BJ (cell line): ENCODE data around the gene XPOT. TPM values are rescaled to one million over a fixed set of nuclear protein-coding genes. Genes with fewer than 3 reads are reported as not detected.

Source experiments
- CTCF ChIA-PET: fragments of 350-600 bp; formaldehyde crosslinking; extraction: SDS; loops from one replicate; lab custom pipeline; 2021; ENCODE audit warnings: antibody characterized with exemption, inconsistent platforms; lab: Yijun Ruan, JAX
- POLR2A ChIA-PET: fragments of 300-600 bp; sonication (Branson Sonifier 250); formaldehyde crosslinking; extraction: SDS; loops from one replicate; lab custom pipeline; 2021; ENCODE audit warnings: antibody characterized with exemption; lab: Charles Lee
- DNase-seq: peaks from one replicate; pipeline ENCODE4 v3.0.0-alpha.2; 2011; ENCODE audit warnings: low read depth
- H3K27me3 ChIP-seq: 2 replicates; pipeline ENCODE4 v1.6.0; 2011; ENCODE audit warnings: low read length; ENCODE audit not compliant: control insufficient read depth, insufficient read depth
- H3K36me3 ChIP-seq: 2 replicates; pipeline ENCODE4 v1.5.1; 2011; ENCODE audit warnings: low read length; ENCODE audit not compliant: control insufficient read depth, insufficient read depth
- H3K4me3 ChIP-seq: 2 replicates; pipeline ENCODE4 v1.5.1; 2011; ENCODE audit warnings: low read depth, mild to moderate bottlenecking, control low read depth, low read length
- polyA plus RNA-seq: library from polyadenylated mRNA; depleted of rRNA; stranded (reverse); fragments of >200 nt; gene quantifications from 2 replicates; pipeline ENCODE4 v1.2.3, GENCODE V29; 2011
- TF ChIP-seq, protein P1 (sequence below): IDR thresholded peaks from 2 replicates; pipeline ENCODE4 v1.5.1; 2011; ENCODE audit warnings: low read depth, mild to moderate bottlenecking, control low read depth, inconsistent platforms, low read length, moderate library complexity; ENCODE audit not compliant: insufficient read depth

XPOT gene
- polyA plus RNA-seq, 1 experiment, result 77.4 TPM

DNA sequence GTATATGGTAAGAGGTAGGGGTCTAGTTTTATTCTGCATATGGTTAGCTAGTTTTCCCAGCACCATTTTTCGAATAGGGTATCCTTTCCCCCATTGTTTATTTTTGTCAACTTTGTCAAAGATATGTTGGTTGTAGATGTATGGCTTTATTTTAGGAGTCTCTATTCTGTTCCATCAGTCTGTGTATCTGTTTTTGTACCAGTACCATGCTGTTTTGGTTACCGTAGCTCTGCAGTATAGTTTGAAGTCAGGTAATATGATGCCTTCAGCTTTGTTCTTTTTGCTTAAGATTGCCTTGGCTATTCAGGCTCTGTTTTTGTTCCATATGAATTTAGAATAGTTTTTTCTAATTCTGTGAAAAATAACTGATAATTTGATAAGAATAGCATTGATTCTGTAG, 72.7 kb downstream of the XPOT start:
- Histone ChIP-seq H3K36me3 (no peaks in the 10 kb centered on the region), H3K4me3 (no peak overlapping the region), H3K27me3 (no peaks in the 10 kb centered on the region)
- DNase-seq, result no peak
- CTCF ChIA-PET, result no interaction called here
- POLR2A ChIA-PET, result no interaction called here
- TF ChIP-seq, protein P1, sequence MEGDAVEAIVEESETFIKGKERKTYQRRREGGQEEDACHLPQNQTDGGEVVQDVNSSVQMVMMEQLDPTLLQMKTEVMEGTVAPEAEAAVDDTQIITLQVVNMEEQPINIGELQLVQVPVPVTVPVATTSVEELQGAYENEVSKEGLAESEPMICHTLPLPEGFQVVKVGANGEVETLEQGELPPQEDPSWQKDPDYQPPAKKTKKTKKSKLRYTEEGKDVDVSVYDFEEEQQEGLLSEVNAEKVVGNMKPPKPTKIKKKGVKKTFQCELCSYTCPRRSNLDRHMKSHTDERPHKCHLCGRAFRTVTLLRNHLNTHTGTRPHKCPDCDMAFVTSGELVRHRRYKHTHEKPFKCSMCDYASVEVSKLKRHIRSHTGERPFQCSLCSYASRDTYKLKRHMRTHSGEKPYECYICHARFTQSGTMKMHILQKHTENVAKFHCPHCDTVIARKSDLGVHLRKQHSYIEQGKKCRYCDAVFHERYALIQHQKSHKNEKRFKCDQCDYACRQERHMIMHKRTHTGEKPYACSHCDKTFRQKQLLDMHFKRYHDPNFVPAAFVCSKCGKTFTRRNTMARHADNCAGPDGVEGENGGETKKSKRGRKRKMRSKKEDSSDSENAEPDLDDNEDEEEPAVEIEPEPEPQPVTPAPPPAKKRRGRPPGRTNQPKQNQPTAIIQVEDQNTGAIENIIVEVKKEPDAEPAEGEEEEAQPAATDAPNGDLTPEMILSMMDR, result no peak

GRCh38 chr12:64478661-64479060, 74.5 kb downstream of the XPOT start:
- POLR2A ChIA-PET, result interaction anchor here (0.5 kb wide), 1 partner anchor 242 kb away, joined by 4 read pairs; no protein-coding TSS in a partner anchor
- DNase-seq, result no peak
- Histone ChIP-seq H3K27me3 (no peaks in the 10 kb centered on the region), H3K4me3 (no peak overlapping the region), H3K36me3 (no peaks in the 10 kb centered on the region)
- TF ChIP-seq, protein P1, result no peak
- CTCF ChIA-PET, result no interaction called here

- H3K36me3 ChIP-seq, result no peaks in the 10 kb centered on the region
- no peak for DNase-seq
- ChIA-PET POLR2A (no interaction called here), CTCF (no interaction called here)
- TF ChIP-seq, protein P1, result no peak
- H3K27me3 ChIP-seq, result no peaks in the 10 kb centered on the region
- no peak overlapping the region for H3K4me3 ChIP-seq
These were observed 76.0 kb downstream of the XPOT start for GRCh38 chr12:64480148-64480547.

DNA sequence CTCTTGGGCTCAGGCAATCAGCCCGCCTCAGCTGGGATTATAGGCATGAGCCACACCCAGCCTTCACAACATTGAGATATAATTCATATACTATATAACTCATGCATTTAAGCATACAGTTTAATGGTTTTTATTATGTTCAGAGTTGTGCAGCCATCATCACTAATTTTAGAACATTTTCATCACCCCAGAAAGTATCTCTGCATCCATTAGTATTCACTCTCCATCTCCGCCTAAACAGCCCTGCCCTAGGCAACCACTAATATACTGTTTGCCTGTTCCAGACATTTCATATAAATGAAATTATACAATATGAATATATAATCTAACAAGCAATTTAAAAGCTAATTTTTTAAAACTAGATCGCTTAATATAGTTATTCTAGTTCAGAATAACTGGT, 82.5 kb downstream of the XPOT start:
- TF ChIP-seq, protein P1, result no peak
- ChIA-PET CTCF (no interaction called here), POLR2A (no interaction called here)
- peaks cover 2% of the 10 kb centered on the region for H3K36me3 ChIP-seq
- no peaks in the 10 kb centered on the region for H3K27me3 ChIP-seq
- H3K4me3 ChIP-seq, result no peak overlapping the region
- DNase-seq, result no peak

DNA sequence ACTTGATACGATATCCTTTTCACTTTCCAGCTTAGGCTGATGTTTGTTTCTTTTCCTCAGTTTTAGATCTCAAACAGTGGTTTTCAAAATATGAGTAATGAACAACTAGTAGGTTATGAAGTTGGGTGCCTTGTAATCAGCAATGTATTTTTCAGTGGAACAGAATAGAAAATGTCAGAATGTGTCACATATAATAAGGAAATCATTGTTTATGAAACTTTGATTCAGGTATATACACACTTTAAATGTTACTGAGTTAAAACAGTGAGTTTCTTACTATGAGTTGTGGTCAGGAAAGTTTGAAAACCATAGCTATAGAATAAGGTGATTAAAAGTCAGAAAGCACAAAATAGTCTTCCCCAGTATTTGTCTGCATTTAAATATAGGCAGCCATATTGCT, 87.5 kb downstream of the XPOT start:
- CTCF ChIA-PET, result interaction anchor here (1.5 kb wide), 1 partner anchor 10 kb away, joined by 4 read pairs; no protein-coding TSS in a partner anchor
- no peak for DNase-seq
- H3K27me3 ChIP-seq, result no peaks in the 10 kb centered on the region
- peaks cover 5% of the 10 kb centered on the region for H3K36me3 ChIP-seq
- TF ChIP-seq, protein P1, result no peak
- no peak overlapping the region for H3K4me3 ChIP-seq
- POLR2A ChIA-PET, result no interaction called here
